B cell (primary cell): ENCODE measurements around the gene UGT1A5. TPM values are rescaled to one million over a fixed set of nuclear protein-coding genes. Genes with fewer than 3 reads are reported as not detected.

Experiments used
- ATAC-seq: fragments of 200-7000 bp; cut with Tn5 transposase; one replicate; pipeline ENCODE4 v1.10.0; 2021; ENCODE audit warnings: low read depth, mild to moderate bottlenecking, moderate number of reproducible peaks, moderate library complexity
- CTCF ChIA-PET: fragments of 350-600 bp; sonication (Branson Sonifier 250); formaldehyde crosslinking; loops from one replicate; lab custom pipeline; 2021; ENCODE audit warnings: antibody characterized with exemption, inconsistent platforms; lab: Charles Lee
- POLR2A ChIA-PET: fragments of 350-600 bp; sonication (Branson Sonifier 250); formaldehyde crosslinking; loops from one replicate; lab custom pipeline; 2021; ENCODE audit warnings: antibody characterized with exemption; lab: Charles Lee
- DNase-seq: peaks from one replicate; pipeline ENCODE4 v3.0.0; 2013
- H2AFZ ChIP-seq: 2 replicates; pipeline ENCODE4 v1.6.1; 2012; ENCODE audit warnings: mild to moderate bottlenecking, low read depth, low read length; ENCODE audit not compliant: insufficient read depth, poor library complexity, severe bottlenecking
- H3K27ac ChIP-seq, 2 donors: 1 replicate in 1 of 2; 2 replicates in 1 of 2; pipeline ENCODE4 v1.5.1; 2012 to 2013; ENCODE audit warnings: low read length in 2 of 2, mild to moderate bottlenecking in 2 of 2, moderate library complexity in 1 of 2
- H3K27me3 ChIP-seq, 4 experiments: fragments of 200-600 bp in 1 of 4; sonication (generic) in 1 of 4; replicated peaks in 1 of 4; 1 replicate in 2 of 4; 2 replicates in 2 of 4; pipeline versions ENCODE4 v1.6.1 to v1.7.0; 2013 to 2016; ENCODE audit warnings: low read length in 3 of 4, mild to moderate bottlenecking in 2 of 4, mixed read lengths in 1 of 4, moderate library complexity in 1 of 4; ENCODE audit not compliant: insufficient read depth in 4 of 4, control insufficient read depth in 3 of 4; ENCODE audit errors: control extremely low read depth in 1 of 4
- H3K36me3 ChIP-seq, 2 experiments: replicated peaks in 1 of 2; 1 replicate in 1 of 2; 2 replicates in 1 of 2; pipeline versions ENCODE4 v1.6.1 to v1.7.1; 2013; ENCODE audit warnings: low read length in 1 of 2; ENCODE audit not compliant: insufficient read depth in 2 of 2, control insufficient read depth in 1 of 2; ENCODE audit errors: control extremely low read depth in 1 of 2, extremely low read depth in 1 of 2
- H3K4me1 ChIP-seq, 2 donors: fragments of 200-600 bp in 1 of 2; sonication (generic) in 1 of 2; 1 replicate in 1 of 2; 2 replicates in 1 of 2; pipeline versions ENCODE4 v1.5.1 to v1.6.1; 2013 to 2017; ENCODE audit warnings: low read length in 2 of 2; ENCODE audit not compliant: control insufficient read depth in 2 of 2, insufficient read depth in 2 of 2
- H3K4me2 ChIP-seq: replicated peaks from 2 replicates; pipeline ENCODE3; 2012; ENCODE audit warnings: mild to moderate bottlenecking, low read depth, low read length; ENCODE audit not compliant: poor library complexity, severe bottlenecking
- H3K4me3 ChIP-seq, 5 experiments: fragments of 200-600 bp in 1 of 5; sonication (generic) in 1 of 5; 1 replicate in 3 of 5; 2 replicates in 2 of 5; pipeline versions ENCODE4 v1.5.1 to v1.7.0; 2011 to 2016; ENCODE audit warnings: low read length in 4 of 5, mild to moderate bottlenecking in 4 of 5, low read depth in 2 of 5, control low read depth in 1 of 5, moderate library complexity in 1 of 5; ENCODE audit not compliant: insufficient read depth in 1 of 5; ENCODE audit errors: control extremely low read depth in 1 of 5, extremely low read depth in 1 of 5
- H3K79me2 ChIP-seq: fragments of 200-600 bp; sonication (generic); one replicate; pipeline ENCODE4 v1.6.0; 2016; ENCODE audit warnings: low read length; ENCODE audit not compliant: control insufficient read depth, insufficient read depth
- H3K9ac ChIP-seq: fragments of 200-600 bp; sonication (generic); 2 replicates; pipeline ENCODE4 v1.6.1; 2017; ENCODE audit warnings: mild to moderate bottlenecking, low read length, moderate library complexity
- H3K9me3 ChIP-seq, 3 donors: one replicate each; pipeline versions ENCODE4 v1.6.1 to v1.7.1; 2013; ENCODE audit warnings: low read length in 2 of 3; ENCODE audit not compliant: control insufficient read depth in 2 of 3, insufficient read depth in 1 of 3; ENCODE audit errors: control extremely low read depth in 1 of 3
- H4K20me1 ChIP-seq: 2 replicates; pipeline ENCODE4 v1.6.0; 2012; ENCODE audit warnings: mild to moderate bottlenecking, low read length; ENCODE audit not compliant: insufficient read depth, control insufficient read depth, poor library complexity, severe bottlenecking
- H3K27ac Mint-ChIP-seq: one replicate; pipeline ENCODE4 v1.8.0; 2021; ENCODE audit warnings: mixed read lengths
- H3K27me3 Mint-ChIP-seq: one replicate; pipeline ENCODE4 v1.8.0; 2021; ENCODE audit warnings: mixed read lengths
- H3K4me1 Mint-ChIP-seq: one replicate; pipeline ENCODE4 v1.8.0; 2021; ENCODE audit warnings: mixed read lengths
- H3K4me3 Mint-ChIP-seq: one replicate; pipeline ENCODE4 v1.8.0; 2021; ENCODE audit warnings: mixed read lengths
- H3K9me3 Mint-ChIP-seq: one replicate; pipeline ENCODE4 v1.8.0; 2022; ENCODE audit warnings: mixed read lengths; ENCODE audit not compliant: insufficient read depth
- EZH2 ChIP-seq: IDR thresholded peaks from 2 replicates; pipeline ENCODE4 v1.6.1; 2012; ENCODE audit warnings: borderline replicate concordance, low read depth, mild to moderate bottlenecking, moderate library complexity, low read length; ENCODE audit not compliant: insufficient read depth, poor library complexity, severe bottlenecking
- WGBS: methylation state at CpG from one replicate; pipeline ENCODE4 v1.1.5; 2013; ENCODE audit warnings: missing lambda C conversion rate; ENCODE audit not compliant: insufficient coverage; 5-methylcytosine and 5-hydroxymethylcytosine counted together
- intact Hi-C: fragments of 100-400 bp; cut with micrococcal nuclease; formaldehyde crosslinking; loops from one replicate; pipeline ENCODE4 v1.10.0; 2022
- polyA plus RNA-seq: library from polyadenylated mRNA; depleted of rRNA; stranded (reverse); fragments of >200 nt; gene quantifications from 2 replicates; pipeline ENCODE4 v1.2.3, GENCODE V29; 2012
- total RNA-seq, 2 donors: library from RNA; stranded (reverse); fragments of 120-200 nt in 1 of 2; gene quantifications; 1 replicate in 1 of 2; 2 replicates in 1 of 2; pipeline versions ENCODE4 v1.2.3 to v1.2.4, GENCODE V29; 2013 to 2022
- TF ChIP-seq, protein P1 (sequence below): fragments of 200-600 bp; IDR thresholded peaks from one replicate; pipeline ENCODE4 v1.8.0; 2022; ENCODE audit warnings: antibody characterized with exemption, mild to moderate bottlenecking

The UGT1A5 gene
- total and polyA plus RNA-seq, 2 donors (not counting 1 experiment from before 2014, with no cell fraction given), result not detected

DNA sequence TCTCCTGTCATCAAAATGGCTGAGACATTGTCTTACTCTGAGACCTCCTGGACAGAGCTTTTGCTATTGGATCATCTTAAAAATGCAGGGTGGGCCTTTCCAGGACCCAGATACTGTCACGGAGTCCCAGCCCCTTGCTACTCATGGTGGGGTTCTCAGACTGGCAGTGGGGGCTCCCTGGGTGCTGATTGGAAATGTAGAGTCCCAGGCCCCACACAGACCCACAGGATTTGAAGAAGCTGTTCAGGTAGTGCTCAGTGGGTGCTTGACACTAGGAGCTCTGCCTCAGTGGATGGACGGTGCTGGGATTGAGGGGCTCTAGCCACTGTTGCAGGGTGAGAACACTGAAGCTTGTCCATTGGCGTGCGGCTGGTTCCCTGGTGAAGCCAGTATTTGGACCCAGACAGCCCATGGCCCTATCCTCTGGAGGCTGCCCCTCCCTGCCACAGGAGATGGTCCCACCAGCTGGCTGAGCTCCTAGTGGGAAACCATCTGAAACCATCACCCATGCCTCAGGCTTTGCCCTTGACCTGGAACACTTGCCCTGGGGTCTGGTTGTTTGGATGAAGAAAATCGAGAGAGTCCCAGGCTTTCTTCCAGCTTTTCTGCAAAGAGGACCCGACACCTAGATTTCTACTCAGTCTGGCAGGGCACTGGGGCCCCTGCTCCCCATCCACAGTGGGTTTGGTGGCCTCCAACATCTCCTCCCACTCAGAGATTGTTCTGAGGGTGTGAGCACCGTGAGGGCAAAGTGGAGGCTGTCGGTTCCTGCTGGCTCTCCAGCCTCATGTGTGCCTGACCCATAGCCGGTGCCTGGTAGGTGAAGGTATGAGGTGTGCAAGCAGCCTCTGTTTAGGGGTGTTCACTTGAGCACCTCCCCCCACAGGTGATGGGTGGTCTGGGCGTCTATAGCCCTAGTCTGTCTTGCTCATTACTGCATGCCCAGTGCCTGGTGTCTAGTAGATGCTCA is 95.5 kb downstream of the UGT1A5 start:
- H4K20me1 ChIP-seq, result no peaks in the 10 kb centered on the region
- H3K9ac ChIP-seq, result no peak overlapping the region
- ATAC-seq, result no peak
- H3K9me3 ChIP-seq, result no peaks in the 10 kb centered on the region
- peaks cover 28% of the 10 kb centered on the region for H3K27me3 Mint-ChIP-seq
- H3K36me3 ChIP-seq, result no peaks in the 10 kb centered on the region
- 91% methylated on average over 7 of the region's 10 CpGs for WGBS
- peaks cover 0 to 10% (median 0%) of the 10 kb centered on the region in 4 experiments for H3K27me3 ChIP-seq
- no peak for TF ChIP-seq EZH2
- TF ChIP-seq, protein P1, sequence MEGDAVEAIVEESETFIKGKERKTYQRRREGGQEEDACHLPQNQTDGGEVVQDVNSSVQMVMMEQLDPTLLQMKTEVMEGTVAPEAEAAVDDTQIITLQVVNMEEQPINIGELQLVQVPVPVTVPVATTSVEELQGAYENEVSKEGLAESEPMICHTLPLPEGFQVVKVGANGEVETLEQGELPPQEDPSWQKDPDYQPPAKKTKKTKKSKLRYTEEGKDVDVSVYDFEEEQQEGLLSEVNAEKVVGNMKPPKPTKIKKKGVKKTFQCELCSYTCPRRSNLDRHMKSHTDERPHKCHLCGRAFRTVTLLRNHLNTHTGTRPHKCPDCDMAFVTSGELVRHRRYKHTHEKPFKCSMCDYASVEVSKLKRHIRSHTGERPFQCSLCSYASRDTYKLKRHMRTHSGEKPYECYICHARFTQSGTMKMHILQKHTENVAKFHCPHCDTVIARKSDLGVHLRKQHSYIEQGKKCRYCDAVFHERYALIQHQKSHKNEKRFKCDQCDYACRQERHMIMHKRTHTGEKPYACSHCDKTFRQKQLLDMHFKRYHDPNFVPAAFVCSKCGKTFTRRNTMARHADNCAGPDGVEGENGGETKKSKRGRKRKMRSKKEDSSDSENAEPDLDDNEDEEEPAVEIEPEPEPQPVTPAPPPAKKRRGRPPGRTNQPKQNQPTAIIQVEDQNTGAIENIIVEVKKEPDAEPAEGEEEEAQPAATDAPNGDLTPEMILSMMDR, result no peak
- POLR2A ChIA-PET, result no interaction called here
- no peaks in the 10 kb centered on the region for H3K4me1 Mint-ChIP-seq
- H3K4me2 ChIP-seq, result no peak overlapping the region
- H3K27ac ChIP-seq, result no peak overlapping the region
- no peaks in the 10 kb centered on the region for H3K79me2 ChIP-seq
- no peaks in the 10 kb centered on the region for H3K9me3 Mint-ChIP-seq
- CTCF ChIA-PET, result no interaction called here
- no peak for DNase-seq
- H2AFZ ChIP-seq, result no peak overlapping the region
- H3K4me3 Mint-ChIP-seq, result no peak overlapping the region
- H3K27ac Mint-ChIP-seq, result no peak overlapping the region
- no peak overlapping the region for H3K4me3 ChIP-seq
- intact Hi-C loops, result no loop called here
- H3K4me1 ChIP-seq, result no peaks in the 10 kb centered on the region

DNA sequence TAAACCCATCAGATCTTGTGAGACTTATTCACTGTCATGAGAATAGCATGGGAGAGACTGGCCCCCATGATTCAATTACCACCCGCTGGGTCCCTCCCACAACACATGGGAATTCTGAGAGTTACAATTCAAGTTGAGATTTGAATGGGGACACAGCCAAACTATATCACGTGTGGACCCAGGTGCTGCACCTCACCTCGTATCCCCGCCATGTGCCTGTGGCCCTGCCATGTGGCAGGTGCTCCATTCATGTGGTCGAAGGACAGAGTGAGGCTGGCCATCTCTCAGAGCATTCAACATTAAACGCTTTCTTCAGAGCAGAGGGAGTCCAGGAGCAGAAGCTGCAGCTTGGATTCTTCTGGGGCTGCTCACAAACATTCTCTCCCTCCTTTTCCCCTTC is 97.7 kb downstream of the UGT1A5 start:
- POLR2A ChIA-PET, result no interaction called here
- Mint-ChIP-seq H3K4me3 (no peak overlapping the region), H3K27me3 (peaks cover 22% of the 10 kb centered on the region), H3K27ac (no peak overlapping the region), H3K9me3 (no peaks in the 10 kb centered on the region), H3K4me1 (no peaks in the 10 kb centered on the region)
- H3K4me3 ChIP-seq, result no peak overlapping the region
- H3K4me1 ChIP-seq, result no peaks in the 10 kb centered on the region
- H3K36me3 ChIP-seq, result no peaks in the 10 kb centered on the region
- H3K27ac ChIP-seq, result no peak overlapping the region
- 84% methylated on average over 5 of the region's 6 CpGs for WGBS
- ATAC-seq, result no peak
- no peak overlapping the region for H2AFZ ChIP-seq
- no peak for TF ChIP-seq EZH2
- TF ChIP-seq, protein P1, result no peak
- H3K9me3 ChIP-seq, result no peaks in the 10 kb centered on the region
- no peak for DNase-seq
- peaks cover 0 to 8% (median 0%) of the 10 kb centered on the region in 4 experiments for H3K27me3 ChIP-seq
- CTCF ChIA-PET, result no interaction called here
- H4K20me1 ChIP-seq, result no peaks in the 10 kb centered on the region
- no peaks in the 10 kb centered on the region for H3K79me2 ChIP-seq
- H3K4me2 ChIP-seq, result no peak overlapping the region
- intact Hi-C loops, result no loop called here
- H3K9ac ChIP-seq, result no peak overlapping the region
